ENCODE measurements around the gene SAMD5.

The SAMD5 gene

DNA sequence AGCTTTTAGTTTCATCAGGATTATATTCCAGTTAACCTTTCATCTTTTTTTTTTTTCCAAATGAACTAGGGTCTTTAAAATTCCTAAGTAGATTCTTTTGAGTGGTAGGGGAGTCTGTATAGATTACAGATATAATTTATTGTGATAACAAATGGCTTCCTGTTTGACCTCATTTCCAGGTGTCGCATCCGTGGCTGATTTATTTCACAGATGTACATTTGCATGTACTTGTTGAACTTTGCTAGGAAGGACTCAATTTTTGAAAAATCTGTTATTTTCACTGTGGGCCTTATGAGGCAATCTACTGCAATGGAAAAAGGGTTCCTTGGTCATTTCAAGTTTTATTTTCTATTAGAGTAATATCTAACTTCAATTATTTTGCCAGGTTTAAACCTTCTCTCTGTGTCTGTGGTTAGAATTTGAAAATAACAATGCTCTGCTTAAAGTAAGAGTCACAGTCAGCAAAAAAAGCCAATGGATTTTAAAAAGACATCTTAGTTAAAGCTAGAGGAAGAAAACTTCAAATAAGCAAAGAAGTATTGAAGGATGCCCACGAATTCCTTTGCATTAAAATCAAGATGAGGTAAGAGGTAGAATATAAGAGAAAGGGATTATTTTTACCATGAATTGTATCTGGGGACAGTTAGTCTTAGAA lies 57.9 kb downstream of the SAMD5 start:
- DNase-seq (ENCODE audit: low read depth, low spot score): no peak

DNA sequence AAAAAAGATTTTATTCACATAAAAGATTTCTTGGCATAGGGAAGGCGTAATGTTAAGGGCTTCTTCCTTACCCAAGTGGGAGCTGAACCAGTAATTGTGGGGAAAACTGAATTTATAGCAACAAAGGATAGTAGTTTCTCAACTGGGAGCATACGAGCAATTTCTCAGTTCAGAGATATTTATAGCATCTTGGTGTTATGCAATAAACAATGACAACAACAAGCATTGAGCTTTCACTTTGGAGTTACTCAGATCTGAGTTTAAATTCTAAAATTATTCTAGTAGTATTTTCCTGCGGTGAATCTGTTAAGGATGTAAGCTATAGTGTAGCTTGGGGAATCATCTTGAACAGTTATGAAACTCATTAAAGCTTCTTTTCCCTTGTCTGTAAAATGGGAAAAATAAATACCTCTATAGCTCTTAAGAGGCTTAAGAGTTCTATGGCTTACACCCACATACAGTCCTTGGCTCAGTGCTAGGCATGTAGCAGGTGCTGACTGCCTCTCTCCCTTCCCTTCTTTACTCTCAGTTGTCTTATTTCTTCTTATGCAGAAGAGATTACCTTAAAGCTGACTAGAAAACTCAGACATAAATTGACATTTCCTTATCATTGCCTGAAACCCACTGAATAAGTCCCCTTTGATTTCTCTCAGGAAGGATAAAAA lies 58.8 kb downstream of the SAMD5 start:
- DNase-seq (ENCODE audit: low read depth, low spot score): no peak

DNA sequence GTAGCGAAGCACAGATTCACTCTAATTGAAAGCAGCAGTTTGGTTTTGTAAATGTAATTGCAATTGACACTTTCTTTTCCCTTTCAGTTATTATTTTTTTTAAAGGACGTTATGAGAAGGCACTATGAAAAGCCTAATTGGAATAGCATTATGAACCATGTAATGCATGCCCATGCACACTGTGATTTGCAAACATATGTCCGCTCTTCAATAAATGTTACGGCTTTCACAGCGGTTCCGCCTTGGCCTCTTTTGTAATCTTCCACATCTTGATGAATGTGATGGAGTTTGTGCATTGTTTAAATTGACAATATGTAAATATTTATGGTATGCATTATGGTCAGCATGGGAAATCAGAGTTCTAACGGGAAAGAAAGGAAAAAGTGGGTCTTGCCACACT lies 61.3 kb downstream of the SAMD5 start:
- DNase-seq (ENCODE audit: low read depth, low spot score): no peak

DNA sequence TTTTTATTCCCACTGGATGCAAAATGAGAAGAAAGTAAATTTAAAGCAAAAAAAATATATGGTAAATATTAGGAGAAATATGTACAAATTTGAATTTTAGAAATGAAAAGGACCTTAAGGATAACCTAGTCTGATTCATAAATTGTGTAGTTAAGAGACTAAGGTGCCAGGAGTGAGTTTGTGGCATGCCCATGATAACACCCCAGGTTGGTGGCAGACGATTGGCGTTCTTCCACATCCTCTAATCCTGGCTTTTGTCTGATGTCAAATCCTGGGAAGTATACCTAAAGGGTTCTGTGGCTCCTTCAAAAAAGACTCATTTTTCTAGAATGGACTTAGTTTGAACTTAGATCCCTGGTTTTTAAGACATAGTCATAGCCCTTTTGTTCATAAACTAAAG lies 62.2 kb downstream of the SAMD5 start:
- DNase-seq (ENCODE audit: low read depth, low spot score): no peak

DNA sequence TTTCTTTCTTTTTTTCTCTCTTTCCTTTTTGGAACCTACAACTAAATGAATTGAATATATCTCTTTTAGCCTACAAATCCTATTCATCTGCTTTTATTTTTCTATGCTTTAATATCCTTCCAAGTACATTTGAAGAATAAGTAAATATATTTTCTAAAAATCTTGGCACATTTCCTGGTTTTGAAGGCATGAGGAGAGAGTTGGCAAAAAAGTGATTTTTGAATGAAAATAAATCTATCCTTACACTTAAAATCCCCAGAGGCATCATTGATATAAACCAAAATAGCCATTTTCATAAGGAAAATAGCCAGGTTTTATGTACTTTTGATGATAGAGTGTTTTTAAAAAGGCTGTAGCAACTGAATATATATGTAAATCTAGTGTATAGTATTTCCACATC lies 69.0 kb downstream of the SAMD5 start:
- DNase-seq (ENCODE audit: low read depth, low spot score): no peak

DNA sequence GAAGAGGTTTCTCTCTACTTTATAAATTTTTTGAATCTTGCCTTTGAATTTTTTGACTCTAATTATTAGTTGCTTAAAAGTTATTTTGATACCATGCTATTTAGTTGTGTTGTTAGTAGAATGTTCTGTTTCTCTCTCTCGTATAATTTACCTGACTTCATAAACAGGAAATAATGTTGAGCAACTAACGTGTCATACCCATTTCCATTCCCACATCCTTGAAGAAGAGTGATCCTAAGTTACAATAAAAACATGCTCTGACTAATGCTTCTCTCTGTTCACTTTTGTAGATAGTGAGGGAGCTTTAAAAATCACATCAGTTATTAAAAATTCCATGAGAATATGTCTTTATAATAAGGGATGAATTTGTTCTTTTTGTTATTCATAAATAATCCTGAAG lies 69.7 kb downstream of the SAMD5 start:
- no peak for DNase-seq (ENCODE audit: low read depth, low spot score)

DNA sequence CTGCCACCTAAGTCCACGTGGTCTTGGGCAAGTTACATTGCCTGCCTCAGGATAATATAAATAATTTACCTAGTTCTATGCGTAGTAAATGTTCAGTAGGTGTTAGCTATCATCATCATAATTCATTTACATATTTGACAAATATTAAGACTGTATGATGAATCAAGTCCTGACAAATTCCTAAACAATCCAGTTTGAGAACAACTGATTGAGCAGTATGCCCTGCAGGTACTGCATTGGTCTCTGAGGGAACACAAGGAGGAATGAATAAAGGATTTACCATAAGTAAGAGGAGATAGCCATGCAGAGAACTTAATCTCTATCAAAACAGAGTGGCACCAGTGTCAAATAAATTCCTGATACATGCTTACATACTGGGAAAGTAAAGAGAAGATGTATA lies 70.4 kb downstream of the SAMD5 start:
- DNase-seq (ENCODE audit: low read depth, low spot score): no peak

DNA sequence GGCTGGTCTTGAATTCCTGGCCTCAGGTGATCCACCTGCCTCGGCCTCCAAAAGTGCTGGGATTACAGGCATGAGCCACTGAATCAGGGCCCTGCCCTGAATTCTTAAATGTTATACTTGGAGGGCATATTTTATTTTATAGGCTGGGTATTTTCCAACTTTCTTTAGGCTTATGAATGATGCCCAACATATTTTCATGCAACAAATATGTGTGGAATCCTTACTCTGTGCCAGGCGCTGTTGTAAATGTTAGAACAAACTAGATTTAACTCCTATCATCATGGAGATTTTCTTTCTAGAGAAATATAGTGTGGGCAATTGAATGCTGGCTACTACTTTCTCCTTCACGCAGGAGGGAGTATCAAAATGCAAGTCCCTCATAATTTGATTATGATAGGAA lies 71.2 kb downstream of the SAMD5 start:
- DNase-seq (ENCODE audit: low read depth, low spot score): no peak

DNA sequence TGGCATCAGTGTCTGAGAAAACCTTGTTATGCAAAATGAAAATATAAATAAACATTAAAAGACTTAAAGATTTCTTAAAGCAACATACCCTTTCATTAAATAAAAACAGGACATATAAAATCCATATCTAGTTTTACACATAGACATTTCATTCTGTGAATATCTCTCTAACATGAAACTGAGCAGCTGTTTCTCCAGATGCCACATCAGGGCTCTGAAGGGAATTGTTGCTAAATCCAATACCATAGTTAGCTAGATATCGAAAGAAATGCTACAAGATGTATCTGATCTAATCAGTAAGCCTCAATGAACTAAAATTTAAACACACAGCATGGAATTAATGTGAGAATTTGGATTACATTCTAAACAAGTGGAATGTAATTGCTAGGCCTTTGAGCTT lies 74.5 kb downstream of the SAMD5 start:
- DNase-seq (ENCODE audit: low read depth, low spot score): no peak

DNA sequence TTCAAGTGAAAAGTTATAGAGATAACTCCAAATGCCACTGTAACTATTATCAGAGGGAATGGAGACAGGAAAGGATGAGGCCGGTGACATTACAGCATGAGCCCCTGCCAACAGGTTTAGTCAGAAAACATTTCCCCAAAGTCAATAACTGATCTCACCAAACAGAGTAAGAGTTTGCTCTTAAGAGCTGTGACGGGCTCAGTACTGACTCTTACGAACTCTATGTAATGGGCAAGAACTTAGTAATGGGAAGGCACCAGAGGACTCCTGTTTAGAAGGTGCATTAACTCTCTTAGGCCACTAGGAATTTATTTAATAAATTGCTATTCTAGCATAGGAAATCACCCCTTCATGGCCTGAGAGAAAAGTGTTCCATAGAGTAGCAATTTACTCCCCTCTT lies 76.8 kb downstream of the SAMD5 start:
- DNase-seq (ENCODE audit: low read depth, low spot score): no peak

DNA sequence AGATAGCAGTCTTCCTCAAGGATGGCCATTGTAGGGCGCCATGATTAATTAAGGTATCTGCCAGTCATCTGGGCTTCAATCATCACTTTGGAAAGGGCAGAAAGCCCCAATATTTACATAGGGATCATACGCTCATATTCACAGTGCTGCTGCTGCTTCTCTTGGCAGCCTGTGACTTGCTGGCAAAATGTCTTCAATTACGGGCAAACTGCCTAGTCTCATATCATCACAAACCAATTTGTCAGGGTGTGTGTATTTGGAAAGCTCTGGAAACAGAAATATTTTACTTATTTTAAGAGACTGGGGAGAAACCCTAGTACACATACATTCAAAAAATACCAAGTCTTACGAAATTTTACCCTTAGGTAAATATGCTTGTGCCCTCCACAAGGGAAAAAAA lies 77.6 kb downstream of the SAMD5 start:
- DNase-seq (ENCODE audit: low read depth, low spot score): no peak

DNA sequence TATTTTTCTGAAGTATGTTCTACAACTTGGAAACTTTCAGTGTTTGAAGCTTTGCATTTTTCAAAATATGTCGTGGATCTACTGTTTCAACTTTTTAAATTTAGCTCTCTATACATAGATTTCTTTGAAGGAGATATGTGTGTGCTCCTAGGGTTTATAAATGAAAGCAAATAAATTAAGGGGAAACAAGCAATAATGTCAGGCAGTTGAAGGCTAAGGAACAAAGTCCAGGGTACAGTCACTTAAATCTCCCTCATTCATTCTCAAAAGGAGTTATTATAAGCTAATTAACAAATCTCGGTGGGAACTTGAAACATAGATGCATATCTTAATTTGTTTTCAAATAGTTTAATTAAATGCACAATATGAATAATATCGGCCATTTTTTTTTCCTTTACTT lies 79.4 kb downstream of the SAMD5 start:
- DNase-seq (ENCODE audit: low read depth, low spot score): no peak

DNA sequence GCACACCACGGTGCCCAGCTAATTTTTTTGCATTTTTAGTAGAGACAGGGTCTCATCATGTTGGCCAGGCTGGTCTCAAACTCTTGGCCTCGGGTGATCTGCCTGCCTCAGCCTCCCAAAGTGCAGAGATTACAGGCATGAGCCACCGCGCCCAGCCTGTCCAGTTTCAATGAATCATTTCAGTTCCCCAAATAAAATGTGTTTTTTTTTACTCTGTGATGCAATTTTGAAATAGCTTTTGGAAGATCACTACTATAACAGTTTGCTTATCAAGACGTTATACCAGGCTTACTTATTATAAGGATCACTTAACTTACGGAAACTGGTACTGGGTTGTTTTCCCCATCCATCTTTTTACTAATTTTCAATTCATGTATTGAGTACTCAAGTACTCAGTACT lies 80.0 kb downstream of the SAMD5 start:
- no peak for DNase-seq (ENCODE audit: low read depth, low spot score)

DNA sequence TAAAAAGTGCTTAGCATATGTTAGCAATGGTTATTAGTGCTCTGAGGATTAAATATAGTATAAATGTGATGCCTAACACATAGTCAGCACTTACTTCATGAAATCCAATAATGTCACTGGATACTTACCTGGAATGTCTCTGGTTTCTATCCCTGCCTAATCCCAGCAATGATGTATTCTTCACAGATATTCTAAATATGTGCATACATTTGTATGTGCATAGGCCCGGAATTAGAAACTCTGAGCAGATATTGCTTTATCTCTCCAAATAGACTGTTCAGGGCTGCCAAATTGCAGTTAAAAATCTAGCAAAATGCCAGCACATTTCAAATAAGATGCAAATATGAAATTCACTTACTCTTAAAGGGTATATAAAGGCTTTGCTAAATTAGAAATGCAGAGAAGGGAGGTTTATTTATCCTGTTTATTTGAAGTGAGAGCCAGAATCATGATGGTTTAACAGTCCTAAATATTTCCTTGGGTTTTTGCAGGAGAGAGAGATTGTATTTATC lies 81.3 kb downstream of the SAMD5 start:
- DNase-seq (ENCODE audit: low read depth, low spot score): no peak

DNA sequence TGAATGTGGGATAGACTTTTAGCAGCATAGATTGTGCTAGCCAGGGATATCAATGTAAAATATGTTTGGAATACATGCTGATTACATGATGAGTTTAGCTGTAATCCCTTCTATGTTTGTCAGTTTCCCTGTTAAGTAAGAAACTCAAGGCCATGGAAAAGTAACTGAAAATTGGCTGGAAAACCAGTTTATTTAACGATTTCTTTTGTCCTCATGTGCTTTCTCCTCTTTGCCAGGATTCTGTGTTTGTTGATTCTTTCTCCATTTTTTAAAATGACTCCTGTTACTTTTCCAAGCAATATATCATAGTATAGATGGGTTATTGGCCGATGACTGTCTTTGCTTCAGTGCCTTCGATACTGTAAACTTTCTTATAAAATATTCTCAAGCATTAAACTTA lies 87.5 kb downstream of the SAMD5 start:
- no peak for DNase-seq (ENCODE audit: low read depth, low spot score)

DNA sequence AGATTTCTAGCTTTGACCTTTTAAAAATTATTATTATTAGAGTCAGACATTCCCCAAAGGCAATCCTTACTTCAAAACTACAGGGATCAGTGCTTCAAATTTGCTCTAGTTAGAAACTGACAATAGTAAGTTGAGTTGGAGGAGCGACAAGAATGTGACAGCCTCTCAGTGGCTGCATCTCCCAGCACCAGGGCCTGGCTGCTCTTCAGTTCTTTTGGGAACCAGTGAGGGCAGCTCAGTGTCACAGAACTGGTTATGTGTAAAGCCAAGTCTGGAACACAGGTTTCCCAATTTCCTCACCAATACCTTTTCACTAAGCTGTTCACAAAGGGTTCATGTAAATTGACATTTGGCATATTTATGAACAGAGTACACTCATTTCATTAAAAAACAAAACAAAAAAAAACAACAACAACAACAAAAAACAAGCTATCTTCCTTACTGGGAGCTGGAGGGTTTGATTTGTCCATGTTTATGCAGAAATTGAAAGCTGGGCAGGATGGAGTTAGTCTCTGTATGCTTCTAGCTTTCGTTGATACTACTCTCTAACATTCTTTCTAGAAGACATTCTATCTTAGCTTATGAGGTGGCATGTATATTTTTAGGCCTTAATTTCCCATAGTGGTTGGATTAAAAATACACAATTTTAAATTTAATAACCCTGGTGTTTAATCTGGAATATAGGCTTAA lies 95.0 kb downstream of the SAMD5 start:
- no peak for DNase-seq (ENCODE audit: low read depth, low spot score)

DNA sequence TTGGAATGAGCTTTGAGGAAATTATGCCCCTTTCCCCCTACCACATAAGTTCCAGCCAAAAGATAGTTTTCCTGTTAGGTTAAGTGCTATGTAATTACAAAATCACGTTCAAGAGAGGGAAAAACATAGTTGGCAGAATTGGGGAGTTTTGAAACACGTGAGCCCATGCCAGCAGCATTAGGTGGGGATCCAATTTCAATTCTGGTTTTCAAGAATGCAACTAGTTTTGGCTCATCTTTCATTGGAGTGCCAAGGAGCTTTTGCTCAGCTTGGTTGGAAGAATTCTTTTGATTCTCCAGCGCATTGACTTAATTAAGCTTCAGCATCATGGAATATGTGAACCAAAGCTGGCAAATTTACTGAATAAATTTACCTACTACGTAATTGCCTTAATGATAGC lies 95.9 kb downstream of the SAMD5 start:
- no peak for DNase-seq (ENCODE audit: low read depth, low spot score)

DNA sequence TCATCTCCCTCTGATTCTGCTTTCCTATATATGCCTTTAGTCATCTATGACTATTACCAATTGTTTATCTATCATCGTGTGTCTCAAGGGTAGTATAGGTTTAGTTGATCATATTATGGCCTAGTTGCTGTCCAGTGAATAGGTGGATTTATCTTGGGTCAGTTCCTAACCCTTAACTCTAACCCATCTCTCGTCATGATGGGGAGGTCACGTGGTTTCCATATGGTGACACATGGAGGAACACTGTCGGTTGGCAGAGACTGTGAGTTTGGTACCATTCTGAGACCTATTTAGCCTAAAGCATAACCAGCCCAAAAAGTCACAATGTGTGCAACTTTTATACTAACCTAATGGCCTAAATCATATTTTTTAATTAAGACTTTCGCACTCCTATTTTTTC lies 103.5 kb downstream of the SAMD5 start:
- no peak for DNase-seq (ENCODE audit: low read depth, low spot score)

DNA sequence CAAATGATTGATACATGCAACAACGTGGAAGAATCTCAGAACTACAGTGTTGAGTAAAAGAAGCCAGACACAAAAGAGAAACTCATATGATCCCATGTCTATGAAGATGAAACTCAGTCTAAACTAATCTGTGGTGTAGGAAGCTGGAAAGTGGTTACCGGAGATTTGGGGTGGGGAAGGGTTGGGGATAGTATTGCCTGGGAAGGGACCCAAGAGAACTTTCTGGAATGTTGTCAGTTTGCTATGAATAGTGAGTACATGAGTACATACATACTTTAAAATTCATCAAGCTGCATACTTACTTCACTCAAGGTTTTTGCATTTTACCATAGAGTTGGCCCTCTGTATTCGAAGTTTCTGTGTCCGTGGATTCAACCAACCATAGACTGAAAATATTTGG lies 106.0 kb downstream of the SAMD5 start:
- no peak for DNase-seq (ENCODE audit: low read depth, low spot score)

DNA sequence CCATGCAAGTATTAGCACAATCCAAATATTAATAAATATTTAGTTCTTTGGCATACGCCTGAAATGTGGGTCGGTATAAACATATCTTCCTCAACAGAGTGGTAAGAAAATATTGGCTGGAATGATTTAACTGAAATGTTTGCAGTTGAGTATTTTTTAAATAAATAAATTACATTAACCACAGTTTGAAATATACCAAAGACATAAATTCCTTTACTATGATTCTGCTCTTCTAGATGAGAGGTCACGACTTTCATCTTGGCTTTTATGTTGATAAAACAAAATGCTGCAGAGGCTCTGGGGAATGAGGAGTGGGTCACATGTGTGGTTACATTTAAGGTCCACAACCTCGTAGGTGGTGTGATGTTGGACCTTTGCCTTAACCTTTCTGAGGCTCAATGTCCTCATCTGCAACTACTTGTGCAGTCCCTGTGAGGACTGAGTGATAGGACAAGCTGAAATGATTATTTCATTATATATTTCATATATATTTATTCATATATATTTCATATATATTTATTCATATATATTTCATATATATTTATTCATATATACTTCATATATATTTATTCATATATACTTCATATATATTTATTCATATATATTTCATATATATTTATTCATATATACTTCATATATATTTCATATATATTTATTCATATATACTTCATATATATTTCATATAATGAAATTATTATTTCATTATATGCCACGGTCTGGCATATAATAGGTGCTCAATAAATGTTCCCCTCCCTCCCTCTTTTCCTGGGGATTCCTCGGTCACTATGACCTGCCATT lies 107.4 kb downstream of the SAMD5 start:
- DNase-seq (ENCODE audit: low read depth, low spot score): peak; percentile 57

DNA sequence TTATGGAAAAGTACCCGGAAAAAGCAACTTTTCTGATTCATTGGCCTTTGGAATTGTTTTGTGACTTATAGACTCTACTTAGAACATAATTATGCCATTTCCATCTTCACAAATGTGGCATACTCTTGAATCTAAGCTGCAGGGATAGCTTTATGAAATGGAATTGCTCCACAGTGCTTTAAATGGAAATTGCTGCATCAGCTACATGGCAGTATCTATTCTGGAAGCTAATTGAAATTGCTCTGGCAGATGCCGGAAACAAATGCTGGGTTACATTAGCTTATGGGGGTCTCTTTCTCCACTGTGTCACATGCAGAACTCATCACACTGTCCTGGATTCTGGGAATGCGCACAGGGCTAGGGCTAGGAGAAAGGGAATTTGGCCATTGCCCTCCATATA lies 108.9 kb downstream of the SAMD5 start:
- no peak for DNase-seq (ENCODE audit: low read depth, low spot score)

DNA sequence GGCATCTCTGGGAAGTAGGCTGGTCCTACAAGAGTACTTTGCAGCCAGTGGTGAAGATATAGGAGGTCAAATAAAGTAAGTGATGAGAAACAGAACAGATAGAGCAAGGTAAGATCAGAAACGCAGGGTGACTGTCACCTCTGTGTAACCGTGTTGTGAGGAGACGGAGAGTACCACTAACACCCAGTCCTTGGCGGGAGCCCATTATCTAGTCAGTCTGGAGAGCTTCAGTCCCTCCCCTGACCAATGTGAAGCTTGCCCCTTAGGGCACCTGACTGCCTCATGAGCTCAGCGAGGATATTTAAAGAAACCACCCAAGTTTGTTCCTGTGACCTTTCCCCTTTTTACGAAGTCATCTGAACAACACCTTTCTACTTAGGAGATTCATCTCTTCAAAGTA lies 110.0 kb downstream of the SAMD5 start:
- DNase-seq (ENCODE audit: low read depth, low spot score): no peak
